ENCODE measurements around the gene PRICKLE2.

The PRICKLE2 gene

GRCh38 chr3:64220161-64220914, 4.9 kb downstream of the PRICKLE2 start:
- peak; percentile 80 for DNase-seq

- DNase-seq = no peak
Measured at GRCh38 chr3:64218746-64219145, 6.5 kb downstream of the PRICKLE2 start.

DNA sequence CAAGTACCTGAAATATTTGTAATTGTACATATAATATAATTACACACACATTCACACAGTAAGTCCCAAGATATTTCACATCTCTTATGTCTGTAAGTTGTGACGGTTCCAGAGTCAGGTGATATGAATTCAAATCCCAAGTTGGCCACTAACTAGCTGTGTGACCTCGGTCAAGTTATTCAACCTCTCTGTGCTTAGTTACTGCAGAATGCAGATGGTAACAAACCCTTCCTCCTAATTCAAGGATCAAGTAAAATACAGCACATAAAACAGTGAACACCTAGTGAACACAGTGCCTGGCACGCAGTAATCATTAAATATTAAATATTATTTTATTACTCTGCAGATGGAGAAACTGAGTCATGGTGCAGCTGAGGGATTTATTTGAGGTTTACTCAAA, 6.9 kb downstream of the PRICKLE2 start:
- no peak for DNase-seq

DNA sequence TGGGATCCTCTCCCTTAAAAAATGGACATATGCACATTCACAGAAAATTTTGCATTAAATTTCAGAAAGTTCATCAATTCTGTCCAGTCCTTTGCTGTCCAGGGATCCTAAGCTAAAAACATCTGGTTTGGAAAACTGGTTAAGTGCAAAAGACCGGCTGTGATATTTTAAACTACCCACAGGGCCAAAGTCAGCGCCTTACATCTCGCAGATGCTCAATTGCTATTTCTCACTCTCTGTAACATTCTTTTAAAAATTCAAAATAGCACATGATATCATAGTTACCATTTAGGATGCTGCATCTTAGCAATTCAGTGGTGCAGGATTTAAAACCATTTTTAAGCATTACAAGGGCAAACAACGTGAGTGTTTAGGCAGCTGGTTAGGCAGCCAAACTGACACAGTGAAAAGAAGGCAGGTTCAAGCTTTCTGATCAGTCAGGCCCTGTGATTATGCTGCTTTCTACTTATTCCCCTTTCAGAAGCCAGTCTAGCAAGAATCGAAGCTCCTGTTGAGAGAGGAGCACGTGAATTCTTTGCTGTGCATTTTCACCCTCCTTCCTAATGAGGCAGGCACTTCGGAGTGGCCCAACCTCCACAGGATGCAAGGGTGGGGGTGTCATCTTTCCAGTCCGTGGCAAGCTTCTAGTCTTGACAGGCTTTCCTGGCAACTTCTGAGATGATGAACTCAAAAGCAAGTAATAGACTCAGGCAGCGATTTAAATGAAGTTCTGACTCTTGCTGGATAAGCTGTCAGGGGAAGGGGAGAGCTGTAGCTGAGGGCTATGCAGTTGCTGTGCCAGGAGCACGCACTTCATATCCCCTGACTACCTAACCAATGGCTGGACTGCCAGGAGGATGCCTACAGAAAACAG, 8.8 kb downstream of the PRICKLE2 start:
- peak; percentile 61 for DNase-seq

- DNase-seq = no peak
Measured at GRCh38 chr3:64215559-64215958, 9.7 kb downstream of the PRICKLE2 start.

GRCh38 chr3:64215103-64215502, 10.2 kb downstream of the PRICKLE2 start:
- no peak for DNase-seq

GRCh38 chr3:64214381-64215018, 10.8 kb downstream of the PRICKLE2 start:
- peak; percentile 48 for DNase-seq

DNA sequence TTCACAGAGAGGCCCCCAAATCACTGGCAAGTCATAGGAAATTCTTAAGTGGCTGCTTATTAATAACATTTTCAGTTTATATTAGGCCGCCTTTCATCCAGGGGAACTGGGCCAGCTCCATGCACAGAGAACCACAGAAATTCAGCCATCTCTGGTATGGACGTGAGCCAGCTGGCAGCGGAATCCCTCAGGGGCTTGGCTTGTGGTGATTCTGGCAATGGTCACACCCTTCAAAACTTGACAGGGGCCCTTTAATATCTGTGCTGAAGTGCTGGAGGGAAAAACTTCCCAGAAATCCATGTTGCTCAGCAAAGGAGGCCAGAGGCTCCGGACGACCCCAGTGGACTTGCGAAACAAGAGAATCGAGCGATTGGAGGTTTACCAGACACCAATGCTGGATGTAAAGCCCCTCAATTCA, 11.3 kb downstream of the PRICKLE2 start:
- peak; percentile 93 for DNase-seq

DNA sequence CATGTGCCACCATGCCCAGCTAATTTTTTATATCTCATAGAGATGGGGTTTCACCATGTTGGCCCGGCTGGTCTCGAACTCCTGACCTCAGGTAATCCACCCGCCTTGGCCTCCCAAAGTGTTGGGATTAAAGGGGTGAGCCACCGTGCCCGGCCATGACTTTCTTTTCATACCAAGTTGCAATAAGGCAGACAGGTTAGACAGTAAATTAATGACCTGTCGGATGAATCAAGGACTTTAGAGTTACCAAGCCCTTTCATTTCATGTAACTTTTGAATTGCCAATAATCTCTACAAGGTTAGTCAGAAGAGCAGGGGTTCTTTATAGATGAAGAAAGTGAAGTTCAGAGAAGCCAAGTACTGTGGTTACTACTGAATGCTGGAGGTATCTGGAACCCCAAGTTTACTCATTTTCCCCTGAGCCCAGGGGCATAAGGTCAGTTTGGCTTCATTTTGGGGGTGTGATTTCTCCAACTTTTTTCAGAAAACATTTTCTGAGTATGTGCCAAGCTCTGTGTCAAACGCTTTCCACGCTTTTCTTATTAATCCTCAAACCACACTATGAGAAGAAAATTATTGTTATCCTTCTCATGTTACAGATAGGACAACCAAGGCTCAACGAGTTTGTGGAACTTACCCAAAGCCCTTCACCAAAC, 11.9 kb downstream of the PRICKLE2 start:
- no peak for DNase-seq

- no peak for DNase-seq
Measured at GRCh38 chr3:64209866-64210621, 15.2 kb downstream of the PRICKLE2 start.

GRCh38 chr3:64207289-64208080, 17.8 kb downstream of the PRICKLE2 start:
- DNase-seq = peak; percentile 68

DNA sequence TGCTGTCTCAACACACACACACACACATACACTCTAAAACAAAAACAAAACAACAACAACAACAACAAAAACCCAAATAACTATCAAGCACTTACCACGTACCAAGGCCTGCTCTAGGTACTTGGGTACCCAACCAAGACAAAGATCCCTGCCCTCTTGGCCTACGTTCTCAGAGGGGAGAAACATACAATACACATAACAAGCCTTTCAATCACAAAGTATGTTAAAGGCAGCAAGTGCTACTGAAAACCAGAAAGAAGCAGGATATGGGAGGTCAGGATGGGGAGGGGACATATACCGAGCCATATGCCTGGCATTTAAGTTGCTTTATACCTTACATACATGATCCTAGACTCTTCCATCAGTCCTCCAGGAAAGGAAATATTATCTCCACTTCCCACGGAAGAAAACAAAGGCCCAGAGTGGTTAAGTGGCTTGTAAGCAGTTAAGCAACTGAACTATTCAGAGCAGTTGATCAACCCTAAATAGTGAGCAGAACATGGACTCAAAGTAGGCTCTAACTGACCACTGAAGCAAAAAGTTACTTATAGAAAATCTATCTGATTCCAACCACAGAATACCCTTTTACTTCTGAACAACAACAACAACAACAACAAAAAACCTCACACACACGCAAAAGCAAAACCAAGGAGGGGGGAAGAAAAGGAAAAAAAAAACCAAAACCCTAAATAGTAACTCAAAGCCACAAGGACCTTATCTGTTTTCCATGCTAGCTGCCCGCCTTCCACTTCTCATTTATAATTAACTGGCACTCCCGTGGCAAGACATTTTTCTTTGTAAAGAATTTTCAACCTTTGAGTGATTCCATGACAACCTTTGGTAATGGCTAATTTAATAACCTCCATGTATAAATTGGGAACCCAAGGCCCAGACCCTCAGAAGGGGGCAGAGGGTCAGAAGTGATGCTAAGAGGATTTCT, 21.0 kb downstream of the PRICKLE2 start:
- DNase-seq = no peak

GRCh38 chr3:64203216-64203615, 22.1 kb downstream of the PRICKLE2 start:
- no peak for DNase-seq

GRCh38 chr3:64199932-64200331, 25.3 kb downstream of the PRICKLE2 start:
- peak; percentile 38 for DNase-seq

DNA sequence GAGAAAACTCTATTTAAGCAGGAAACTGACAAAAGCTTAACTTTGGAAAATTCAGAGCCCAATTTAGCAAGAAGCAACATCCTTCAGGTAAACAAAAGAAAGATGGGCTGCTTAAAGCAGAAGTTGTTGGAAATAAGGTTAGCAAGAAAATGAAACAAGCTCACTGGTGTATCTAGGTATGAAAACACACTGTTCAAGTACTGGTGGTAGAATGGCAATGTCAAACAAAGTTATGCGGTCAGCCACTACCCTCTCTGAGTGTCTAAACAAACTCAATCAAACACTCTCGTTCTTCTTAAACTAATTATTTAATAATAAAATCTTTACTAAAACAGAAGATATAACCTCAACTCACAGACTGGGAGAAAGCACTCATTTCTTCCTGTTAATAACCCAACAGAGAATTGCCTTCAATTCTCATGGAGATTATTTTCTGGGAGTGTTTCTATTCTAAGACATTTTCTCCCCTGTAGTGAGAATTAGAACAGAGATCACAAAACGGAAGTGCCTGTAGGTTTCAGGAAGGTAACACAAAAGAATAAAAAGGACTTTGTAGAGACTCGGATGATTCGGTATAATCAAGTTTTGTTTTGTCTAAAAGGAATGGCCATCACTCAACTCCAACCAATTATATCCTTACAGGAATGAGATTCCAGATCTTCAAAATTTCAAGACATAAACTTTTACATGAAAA, 28.9 kb downstream of the PRICKLE2 start:
- DNase-seq = no peak

DNA sequence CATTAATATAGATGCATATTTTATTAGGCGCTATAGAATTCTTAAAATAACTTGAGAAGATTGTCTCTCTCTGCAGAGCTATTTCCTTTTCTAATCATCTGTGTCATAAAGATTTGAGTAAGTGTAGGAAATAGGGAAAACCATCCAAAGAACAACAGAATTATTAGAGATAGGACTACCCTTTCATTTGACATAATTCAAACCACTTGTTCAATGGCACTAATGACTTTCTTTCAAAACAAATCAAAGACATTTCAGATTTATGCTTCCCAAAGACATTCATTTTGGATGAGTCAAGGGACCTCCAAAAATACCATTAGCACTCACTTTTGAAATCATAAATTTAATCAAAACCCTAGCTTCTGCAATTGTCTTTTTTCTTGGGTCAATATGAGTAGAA, 29.5 kb downstream of the PRICKLE2 start:
- DNase-seq = peak; percentile 60

- DNase-seq = no peak
Measured at GRCh38 chr3:64191822-64192221, 33.4 kb downstream of the PRICKLE2 start.

- DNase-seq = peak; percentile 87
Measured at GRCh38 chr3:64190517-64191515, 34.5 kb downstream of the PRICKLE2 start.

Measured in fibroblast of skin of abdomen (primary cell).